SW 1271 (cell line): ENCODE results near the gene GNB1L.
"Not testable (repeated sequence)": the region's sequence is repeated elsewhere in the genome, so short reads cannot be mapped to it uniquely, and the experiment has no call there.

ENCODE experiments used
- DNase-seq, 2 experiments: peaks; one replicate each; lab custom pipeline; 2025; lab: John Stamatoyannopoulos, UW

The GNB1L gene

GRCh38 chr22:19795617-19796008 is 59.1 kb downstream of the GNB1L start:
- DNase-seq = no peak

GRCh38 chr22:19793661-19794310 is 60.9 kb downstream of the GNB1L start:
- no peak for DNase-seq

GRCh38 chr22:19793161-19793560 is 61.5 kb downstream of the GNB1L start:
- no peak for DNase-seq

- DNase-seq = not testable (repeated sequence)
These were observed 62.2 kb downstream of the GNB1L start for GRCh38 chr22:19792383-19792896.

GRCh38 chr22:19791894-19792293 is 62.8 kb downstream of the GNB1L start:
- no peak for DNase-seq

GRCh38 chr22:19791243-19791642 is 63.4 kb downstream of the GNB1L start:
- no peak for DNase-seq

- DNase-seq = no peak
These were observed 64.8 kb downstream of the GNB1L start for GRCh38 chr22:19789828-19790227.

- no peak for DNase-seq
These were observed 65.3 kb downstream of the GNB1L start for GRCh38 chr22:19789406-19789805.

- DNase-seq = no peak
These were observed 65.9 kb downstream of the GNB1L start for GRCh38 chr22:19788661-19789225.

- DNase-seq = no peak
These were observed 66.9 kb downstream of the GNB1L start for GRCh38 chr22:19787849-19788141.

- no peak for DNase-seq
These were observed 67.5 kb downstream of the GNB1L start for GRCh38 chr22:19786959-19787848.

- no peak for DNase-seq
These were observed 68.4 kb downstream of the GNB1L start for GRCh38 chr22:19786264-19786585.

- DNase-seq = no peak
These were observed 69.0 kb downstream of the GNB1L start for GRCh38 chr22:19785461-19786263.

GRCh38 chr22:19784384-19785175 is 70.1 kb downstream of the GNB1L start:
- DNase-seq = no peak

- no peak for DNase-seq
These were observed 70.9 kb downstream of the GNB1L start for GRCh38 chr22:19783586-19784383.

- no peak for DNase-seq
These were observed 72.1 kb downstream of the GNB1L start for GRCh38 chr22:19782533-19782932.

- no peak for DNase-seq
These were observed 74.9 kb downstream of the GNB1L start for GRCh38 chr22:19779685-19780268.

GRCh38 chr22:19779011-19779421 is 75.7 kb downstream of the GNB1L start:
- DNase-seq = no peak

- DNase-seq = not testable (repeated sequence)
These were observed 77.5 kb downstream of the GNB1L start for GRCh38 chr22:19777192-19777591.

- DNase-seq = no peak
These were observed 78.1 kb downstream of the GNB1L start for GRCh38 chr22:19776433-19777031.
